HG02938 (cell line): ENCODE measurements around the gene FAM180A.
"Not testable (repeated sequence)": the region's sequence is repeated elsewhere in the genome, so short reads cannot be mapped to it uniquely, and the experiment has no call there.

Experiments
- ATAC-seq: cut with Tn5 transposase; IDR thresholded peaks from one replicate; pipeline ENCODE4 v1.9.1; 2021; ENCODE audit warnings: mild to moderate bottlenecking, moderate library complexity; ENCODE audit not compliant: unreplicated experiment

FAM180A gene

DNA sequence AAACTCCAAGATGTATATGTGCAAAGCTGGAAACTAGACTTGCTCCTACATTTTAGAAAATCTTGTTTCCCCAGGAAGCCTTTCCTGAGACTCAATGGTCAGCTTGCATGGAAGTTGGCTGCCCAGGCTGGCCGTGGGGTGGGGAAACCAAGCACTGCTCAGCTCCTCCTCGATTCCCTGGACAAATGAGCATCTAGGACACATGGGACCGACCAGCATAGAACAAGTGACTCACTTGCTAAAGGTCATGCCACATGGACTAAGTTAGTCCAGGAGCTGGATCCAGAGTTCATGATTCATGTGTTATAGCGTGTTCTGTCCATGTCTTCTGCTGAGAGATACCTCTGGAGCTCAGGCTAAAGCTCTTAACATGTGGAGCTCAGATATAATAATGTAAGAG, 6.2 kb downstream of the FAM180A start:
- ATAC-seq: no peak

DNA sequence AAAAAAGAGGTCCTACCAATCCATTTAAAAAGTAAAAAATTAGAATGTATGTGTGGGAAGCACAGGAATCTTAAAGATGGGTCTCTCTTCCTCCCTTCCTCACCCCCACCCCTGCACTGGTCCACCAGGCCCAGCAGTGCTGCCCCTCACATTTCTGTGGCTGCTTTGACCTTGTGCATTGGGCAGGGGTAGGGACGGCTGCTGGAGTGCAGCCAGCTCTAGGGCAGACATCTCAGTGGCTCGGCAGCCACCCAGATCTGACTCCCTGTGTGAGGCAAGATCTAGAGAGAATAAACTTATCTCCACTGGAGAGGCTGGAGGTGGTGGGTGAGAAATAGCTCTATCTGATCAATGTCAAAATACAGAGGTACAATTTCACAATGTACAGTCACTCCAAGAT, 6.7 kb downstream of the FAM180A start:
- ATAC-seq: no peak

DNA sequence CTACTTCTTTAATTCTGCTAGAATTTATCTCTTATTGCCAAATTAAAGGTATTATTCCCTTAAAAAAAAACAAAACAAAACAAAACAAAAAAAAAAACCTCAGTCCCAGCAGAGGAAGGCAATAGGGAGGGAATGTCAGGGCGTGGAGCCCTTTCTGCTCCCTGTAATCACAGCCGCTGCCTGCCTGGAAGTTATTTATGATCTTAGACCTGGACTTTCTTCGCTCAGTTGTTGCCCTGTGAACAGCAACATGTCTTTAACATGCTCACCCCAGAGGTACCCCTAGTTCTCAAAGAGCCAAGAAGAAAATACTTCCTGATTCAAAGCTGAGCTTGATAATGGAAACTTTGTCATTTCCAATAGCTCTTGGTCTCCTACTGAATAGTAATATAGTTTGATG, 7.7 kb downstream of the FAM180A start:
- ATAC-seq: no peak

DNA sequence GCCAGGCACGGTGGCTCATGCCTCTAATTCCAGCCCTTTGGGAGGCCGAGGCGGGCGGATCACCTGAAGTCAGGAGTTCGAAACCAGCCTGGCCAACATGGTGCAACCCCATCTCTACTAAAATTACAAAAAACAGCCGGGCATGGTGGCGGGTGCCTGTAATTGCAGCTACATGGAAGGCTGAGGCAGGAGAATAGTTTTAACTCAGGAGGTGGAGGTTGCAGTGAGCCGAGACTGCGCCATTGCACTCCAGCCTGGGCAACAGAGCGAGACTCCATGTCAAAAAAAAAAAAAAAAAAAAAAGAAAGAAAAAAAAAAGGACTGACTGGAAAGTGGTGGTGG, 11.3 kb downstream of the FAM180A start:
- not testable (repeated sequence) for ATAC-seq

DNA sequence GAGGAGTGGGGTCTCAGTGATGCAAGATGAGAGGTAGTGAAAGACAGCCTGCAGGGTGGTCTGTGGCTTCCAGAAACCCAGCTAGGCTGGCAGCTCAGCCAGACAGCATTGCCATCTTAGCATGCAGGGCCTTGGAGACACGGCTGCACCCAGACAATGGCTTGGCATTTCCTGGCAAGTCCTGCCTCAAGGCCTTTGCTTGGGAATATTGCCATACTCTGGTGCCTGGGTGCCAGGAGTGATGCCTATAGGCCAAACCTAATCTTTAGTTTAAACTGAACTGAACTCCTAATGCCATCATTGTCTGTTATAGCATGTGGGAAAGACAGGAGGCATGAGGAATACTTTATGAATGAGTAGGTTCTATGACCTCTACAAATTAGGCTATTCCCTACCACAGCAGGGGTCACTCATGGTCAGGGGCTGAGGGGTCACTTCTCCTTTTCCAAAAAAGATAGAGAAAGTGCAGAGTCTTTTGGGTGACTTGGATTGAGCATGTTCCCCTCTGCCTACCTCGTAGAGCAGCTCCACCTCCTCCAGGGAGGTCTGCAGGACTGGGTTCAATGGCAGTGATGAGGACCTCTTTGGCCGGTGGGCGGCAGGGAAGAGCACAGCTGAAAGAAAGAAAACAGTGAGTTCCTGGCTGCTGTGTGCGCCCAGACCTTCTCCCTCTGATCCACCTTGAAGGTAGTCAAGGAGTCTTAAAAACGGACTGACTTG, 11.9 kb downstream of the FAM180A start:
- no peak for ATAC-seq

DNA sequence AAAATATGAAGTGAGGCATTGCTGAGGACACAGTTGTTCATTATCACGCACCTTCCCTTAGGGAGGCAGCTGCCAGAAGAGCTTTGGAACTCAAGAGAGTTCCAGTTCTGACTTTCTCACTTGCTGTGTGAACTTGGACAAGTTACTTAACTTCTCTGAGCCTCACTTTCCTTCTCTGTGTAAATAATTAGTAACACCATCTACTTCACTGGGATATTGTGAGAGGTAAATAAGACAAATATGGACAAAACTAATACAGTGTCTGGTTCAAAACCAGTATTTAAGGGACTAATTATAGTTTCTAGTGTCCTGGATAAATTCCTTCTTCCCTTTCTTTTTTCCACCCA, 14.3 kb downstream of the FAM180A start:
- ATAC-seq: no peak

DNA sequence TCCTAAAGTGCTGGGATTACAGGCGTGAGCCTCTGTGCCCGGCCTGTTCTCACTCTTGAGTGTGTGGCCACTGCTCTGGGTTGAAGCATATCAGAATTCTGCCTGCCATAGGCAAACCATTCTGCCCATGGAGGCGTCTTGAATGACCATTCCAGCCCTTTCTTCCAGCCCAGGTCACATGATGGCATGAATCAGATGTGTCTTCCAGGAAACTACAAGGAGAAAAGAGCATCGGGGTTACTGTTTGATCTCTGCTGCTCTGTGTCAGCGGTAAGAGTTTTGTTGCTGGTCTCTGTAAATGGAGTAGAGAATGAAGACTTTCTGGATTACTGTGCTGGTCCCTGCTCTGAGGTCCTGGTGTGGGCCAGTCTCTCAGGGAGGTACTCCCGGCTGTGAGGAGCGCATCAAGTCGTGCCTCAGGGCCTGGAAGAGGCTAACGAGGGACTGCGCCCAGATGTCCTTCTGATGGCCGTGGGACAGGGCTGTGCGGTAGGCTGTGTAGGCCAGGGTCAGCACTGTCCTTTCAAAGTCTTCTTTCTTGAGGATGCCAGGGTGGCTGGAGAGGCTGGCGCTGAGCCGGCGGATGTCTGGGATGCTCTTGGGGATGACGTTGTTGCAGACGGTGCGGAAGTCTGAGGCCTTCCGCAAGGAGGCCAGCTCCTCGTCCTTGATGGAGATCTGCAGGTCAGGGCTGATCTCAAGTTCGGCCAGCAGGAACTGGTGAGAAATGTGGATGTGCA, 14.8 kb downstream of the FAM180A start:
- ATAC-seq: no peak

DNA sequence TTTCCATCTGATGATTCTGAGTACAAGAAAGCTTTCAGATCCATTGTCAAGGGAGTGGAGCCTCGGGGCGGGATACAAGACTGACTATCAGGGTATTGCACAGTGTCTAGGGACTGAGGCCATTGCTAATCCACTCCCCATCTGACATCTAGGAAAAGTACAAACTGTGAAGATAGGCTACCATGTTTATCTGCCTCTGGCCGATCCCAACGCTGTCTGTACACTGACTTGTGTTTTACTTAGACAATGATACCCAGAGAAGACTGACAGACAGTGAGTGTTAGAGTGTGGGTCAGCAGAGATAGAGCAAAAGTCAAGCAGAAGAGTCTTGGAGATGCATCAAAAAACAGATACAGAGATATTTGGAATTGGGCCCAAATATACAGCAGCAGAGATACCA, 17.5 kb downstream of the FAM180A start:
- no peak for ATAC-seq

DNA sequence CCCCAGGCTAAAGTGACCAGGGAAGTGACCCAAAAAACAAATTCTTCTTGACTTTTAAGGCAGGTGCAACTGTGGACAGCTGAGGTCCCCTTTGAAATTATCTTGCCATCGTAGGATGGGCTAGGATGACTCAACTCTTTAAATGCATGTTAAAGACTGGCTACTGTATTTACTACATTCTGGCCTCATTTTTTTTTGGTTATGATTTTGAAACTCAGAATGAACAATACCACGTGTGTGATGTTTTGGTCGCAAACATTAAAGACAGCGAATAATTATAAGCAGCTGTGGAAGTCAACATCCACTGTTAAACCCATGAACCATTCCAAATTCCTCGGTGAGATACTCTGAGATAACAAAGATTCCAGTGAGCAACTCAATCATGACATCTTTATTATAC, 19.4 kb downstream of the FAM180A start:
- no peak for ATAC-seq

DNA sequence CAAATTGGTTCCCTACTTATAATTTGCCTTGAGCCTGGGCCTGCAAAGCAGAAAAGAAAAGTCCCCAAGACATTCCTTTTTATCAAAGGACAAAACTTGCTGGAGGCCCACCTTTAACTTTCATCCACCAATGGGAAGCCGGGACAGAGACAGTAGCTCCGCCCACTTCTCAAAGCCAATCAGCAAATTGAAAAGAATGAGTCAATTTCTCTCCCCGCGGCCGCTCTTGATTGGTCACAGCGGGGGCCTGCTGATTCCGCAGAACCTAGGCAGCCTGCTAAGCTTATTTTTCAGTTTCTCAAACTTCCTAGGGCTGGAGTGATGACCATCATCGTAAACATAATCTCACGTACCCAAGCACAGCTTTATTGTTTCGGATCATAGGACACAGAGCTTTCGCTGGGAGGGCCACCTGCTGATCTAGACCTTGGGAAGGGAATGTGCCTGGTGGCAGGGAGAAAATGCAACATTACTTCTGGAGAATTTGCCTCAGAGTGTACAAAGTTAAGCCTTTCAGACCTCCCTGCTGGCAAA, 20.4 kb downstream of the FAM180A start, which contains the start of gene SLC13A4:
Gene SLC13A4, minus strand, starts transcription at position 51 of the 534 bp plus-strand sequence. CDS start 690 bp downstream, outside the sequence.
- no peak for ATAC-seq

DNA sequence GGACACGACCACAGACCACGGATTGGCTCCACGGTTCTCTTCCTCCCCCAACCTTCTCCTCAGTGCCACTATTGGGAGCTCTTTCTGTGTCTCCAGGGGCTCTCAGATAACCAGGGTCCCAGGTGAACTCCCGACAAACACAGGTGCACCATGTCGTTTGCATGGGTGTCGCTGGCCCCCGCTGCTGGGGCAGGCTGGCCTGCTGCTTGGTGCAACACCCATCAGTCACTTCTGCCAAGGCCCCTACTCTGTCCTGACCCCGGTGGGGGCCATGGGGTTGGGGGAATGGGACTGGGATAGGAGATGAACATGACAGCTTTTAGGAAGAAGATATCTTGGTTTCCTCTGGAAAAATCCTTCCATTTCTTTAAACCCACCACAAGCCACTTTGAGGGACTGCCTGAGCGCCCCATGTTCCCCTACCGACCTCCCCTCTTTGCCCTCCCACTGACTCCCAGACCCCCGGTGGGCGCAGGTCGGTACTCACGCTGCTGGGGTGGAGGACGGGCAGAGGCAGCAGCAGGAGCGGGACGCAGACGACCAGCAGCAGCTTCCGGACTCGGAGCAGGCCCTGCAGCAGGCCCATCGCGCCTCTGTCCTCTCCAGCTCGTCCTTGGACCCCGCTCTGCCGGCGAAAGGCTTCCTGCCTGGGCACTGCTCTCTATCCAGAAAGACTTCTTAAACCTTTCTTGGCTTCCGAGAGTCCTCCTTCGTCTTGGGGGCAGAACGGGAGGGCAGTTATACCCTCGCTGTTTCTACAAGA, 21.5 kb downstream of the FAM180A start:
- ATAC-seq: no peak

DNA sequence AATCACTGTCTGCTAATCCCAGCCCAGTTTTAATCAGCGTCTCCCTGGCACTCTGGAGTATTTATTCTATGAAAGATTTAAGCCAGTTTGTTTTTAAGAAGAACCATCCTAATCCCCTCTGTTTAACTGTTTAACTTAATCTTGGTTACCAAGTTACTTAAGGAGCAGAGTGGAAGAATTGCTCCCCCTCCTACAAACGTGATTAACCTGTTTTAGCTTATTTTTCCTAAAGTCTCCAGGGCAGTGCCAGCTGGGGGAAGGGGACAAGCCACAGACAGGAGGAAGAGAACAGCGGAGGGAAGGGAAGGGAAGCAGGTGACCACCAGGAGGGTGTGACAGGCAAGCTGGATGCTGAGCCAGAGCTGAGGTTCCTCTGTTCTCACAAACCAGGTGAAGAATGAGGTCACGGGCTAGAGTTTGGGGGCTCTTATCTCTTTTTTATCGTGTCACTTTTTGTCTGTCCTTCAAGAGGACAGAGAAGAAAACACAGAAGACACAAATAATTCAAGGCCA, 22.3 kb downstream of the FAM180A start:
- no peak for ATAC-seq

DNA sequence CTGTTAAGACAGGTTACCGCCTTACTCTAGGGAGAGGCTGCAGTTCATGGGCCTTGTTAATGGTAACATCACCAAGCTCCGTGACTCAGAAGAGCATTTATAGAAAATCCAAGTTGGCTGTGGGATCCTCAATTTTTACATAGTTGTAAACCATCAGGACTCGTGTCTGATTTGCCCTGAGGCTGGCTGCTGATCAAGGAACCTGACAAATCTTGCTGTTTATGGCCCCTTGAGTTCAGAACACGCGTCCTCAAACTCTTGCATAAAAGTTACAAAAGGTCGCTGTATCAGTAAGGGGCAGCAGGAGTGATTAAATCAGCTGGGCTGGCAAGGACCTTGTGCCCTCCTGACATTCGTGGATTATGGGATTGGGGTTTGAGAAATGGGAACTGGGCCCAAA, 25.2 kb downstream of the FAM180A start:
- ATAC-seq: no peak

DNA sequence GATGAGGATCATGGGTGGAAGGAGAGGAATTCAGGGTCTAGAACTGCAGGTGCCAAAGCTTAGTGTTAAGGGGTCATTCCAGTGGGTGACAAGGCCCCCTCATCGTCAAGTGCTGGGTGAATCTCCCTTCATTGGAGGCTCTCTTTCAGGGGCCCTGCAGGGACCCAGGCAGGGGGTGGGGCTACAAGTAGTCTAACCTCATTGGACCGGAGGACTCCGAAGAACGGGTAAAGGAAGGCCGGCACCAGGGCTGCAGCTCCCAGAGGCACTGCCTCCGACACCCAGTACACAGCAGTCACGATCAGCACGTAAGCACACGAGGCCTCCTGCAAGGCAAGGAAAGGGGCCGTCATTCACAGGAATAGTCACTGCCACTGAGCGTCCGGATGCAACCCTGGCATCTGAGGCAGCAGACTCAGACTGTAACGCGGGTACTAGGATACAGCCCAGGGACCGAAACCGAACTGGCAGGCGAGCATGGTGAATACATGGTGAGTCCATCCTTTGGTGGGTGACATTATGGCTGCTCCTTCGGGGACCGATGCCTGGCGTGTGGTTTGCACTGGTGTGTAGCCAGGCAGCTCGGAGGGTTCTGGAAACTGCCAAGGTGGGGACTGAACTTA, 27.3 kb downstream of the FAM180A start:
- no peak for ATAC-seq

DNA sequence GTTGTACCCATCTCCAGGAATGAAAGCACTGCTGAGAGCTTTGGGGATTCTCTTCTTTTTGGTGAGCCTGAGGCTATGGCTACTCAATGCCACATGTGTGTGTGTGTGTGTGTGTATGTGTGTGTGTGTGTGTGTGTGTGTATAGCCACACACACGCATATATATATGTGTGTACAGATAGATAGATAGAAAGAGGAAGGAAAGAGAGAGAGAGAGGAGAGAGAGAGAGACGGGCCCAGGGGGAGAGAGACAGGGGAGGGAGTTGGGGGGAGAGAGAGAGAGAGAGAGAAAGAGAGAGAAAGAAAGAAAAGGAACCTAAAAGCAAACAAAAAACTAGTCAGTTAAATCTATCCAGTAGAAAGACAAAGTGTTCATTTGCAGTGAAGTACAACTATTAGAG, 28.9 kb downstream of the FAM180A start:
- no peak for ATAC-seq

DNA sequence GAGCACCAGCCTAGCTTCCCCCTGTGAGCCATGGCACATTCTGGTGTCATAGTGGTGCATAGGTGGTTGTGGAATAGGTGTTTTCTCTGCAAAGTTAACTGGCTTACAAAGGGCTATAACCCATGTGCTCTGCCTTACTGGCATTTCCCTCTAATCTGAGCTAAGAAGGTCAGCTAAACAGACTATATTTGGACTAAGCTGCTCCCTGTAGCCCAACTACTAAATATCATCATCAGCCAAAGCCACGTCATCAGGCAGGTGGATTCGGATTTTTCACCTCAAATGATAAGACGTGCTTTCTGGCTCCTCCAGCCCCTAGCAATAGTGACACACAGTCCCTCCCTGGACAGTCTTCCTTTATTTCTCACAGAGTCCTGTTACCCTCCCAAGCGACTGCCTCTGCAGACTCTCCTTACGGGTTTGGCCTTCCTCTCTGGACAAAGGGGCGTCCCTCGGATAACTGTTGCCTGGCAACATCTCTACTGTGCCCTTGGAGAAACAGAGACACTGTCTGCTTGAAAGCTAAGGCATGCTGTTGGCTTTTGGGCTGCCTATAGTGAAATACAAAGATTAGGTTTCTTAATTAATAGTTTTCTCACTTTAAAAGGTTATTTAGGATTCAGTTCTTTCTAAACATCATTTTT, 29.7 kb downstream of the FAM180A start:
- no peak for ATAC-seq

DNA sequence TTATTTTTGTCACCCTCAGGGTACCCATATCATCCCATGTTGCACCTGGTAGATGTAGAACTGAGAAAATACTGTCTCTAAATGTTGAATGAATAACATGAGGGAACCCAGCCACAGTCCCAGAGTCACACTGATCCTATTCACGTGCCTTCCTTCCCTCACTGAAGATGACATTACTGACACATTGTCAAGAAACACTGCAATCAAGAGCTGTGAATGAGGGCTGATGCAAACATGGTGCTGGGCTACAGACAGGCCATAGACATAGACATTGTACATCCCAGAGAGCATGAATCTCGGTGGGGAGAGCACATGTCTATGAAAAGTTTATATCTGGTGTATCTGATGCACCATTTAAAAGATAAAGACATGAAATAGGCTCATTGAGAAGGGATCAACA, 30.4 kb downstream of the FAM180A start:
- ATAC-seq: no peak

DNA sequence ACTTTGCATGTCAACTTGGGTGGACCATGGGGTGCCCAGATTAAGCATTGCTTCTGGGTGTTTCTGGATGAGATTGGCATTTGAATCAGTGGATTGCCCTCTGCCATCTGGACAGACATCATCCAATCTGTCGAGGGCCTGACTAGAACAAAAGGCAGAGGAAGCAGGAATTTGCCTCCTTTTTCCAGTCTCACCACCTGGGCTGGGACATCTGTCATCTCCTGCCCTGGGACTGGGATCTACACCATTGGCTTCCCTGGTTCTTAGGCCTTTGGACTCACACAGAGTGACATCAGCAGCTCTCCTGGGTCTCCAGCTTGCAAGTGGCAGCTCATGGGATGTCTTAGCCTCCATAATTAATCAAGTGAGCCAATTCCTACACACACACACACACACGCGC, 30.9 kb downstream of the FAM180A start:
- ATAC-seq: no peak

DNA sequence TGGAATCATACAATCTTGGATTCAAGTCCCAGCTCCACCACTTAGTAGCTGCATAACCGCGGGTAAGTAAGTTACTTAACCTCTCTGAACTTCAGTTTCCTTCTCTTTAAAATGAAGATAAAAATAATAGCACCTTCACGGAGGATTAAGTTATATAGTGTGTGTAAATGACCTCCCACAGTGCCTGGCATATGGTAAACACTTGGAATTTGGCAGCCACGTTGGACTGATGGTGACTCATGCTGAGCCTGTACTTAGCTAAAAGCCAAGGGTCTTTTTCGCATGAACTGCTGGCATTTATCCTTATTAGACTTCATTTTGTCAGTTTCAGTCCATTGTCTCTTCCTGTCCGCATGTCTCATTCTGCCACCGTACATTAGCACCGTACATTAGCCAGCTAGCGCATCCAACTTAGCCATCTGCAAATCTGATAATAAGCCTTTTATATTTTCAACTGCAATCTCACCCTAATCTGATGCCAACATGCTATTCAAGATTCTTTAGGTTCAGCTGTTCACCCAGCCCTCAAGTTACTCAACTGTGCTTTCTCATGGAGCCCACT, 31.9 kb downstream of the FAM180A start:
- ATAC-seq: no peak

DNA sequence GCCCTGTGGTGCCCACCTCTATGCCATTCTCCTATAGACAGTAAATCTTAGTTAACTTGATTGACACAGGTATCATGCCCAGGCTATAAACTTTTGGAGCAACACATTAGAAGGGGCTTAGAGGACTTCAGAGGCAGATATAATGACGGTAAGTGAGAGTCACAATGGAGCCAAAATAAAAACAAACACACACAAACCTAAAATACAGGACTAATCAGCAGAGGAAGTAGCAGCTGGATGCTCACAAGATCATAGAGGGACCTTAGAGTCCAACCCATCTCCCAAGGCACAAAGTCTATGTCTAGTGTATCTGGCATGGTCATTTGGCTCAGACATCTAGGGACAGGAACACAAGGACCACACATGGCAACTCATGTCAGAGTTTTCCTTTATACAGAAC, 32.9 kb downstream of the FAM180A start:
- no peak for ATAC-seq
